Measurements from ENCODE around the gene PROSER3. TPM values are rescaled to one million over a fixed set of nuclear protein-coding genes. Genes with fewer than 3 reads are reported as not detected.

The PROSER3 gene
- total and polyA plus RNA-seq, 2 of the 4 experiments (the other 2 are of a cell fraction): 5.4 to 21.8 TPM

- no peak overlapping the region for H3K56ac ChIP-seq (ENCODE audit: extremely low read depth, insufficient read depth, low read length)
- 87% methylated on average over 3 of the region's 12 CpGs; no CpG with 5 or more reads in 1 of the 2 experiments for WGBS, 2 experiments (ENCODE audit: extremely low coverage in 2 of 2, insufficient read length in 1 of 2)
- no peak for DNase-seq
- H3K23ac ChIP-seq (ENCODE audit: low read depth, low read length): no peak overlapping the region
- H3K27ac ChIP-seq (ENCODE audit: insufficient read depth, low read length): no peak overlapping the region
- no peak for ATAC-seq (ENCODE audit: low read depth)
- no peak overlapping the region for H2BK120ac ChIP-seq (ENCODE audit: low read depth, low read length)
- no peak overlapping the region for H2AK9ac ChIP-seq (replicated peaks; ENCODE audit: low read depth, low read length, poor library complexity)
- no peak overlapping the region for H3K4me2 ChIP-seq (ENCODE audit: low read depth, low read length)
- no peak for TF ChIP-seq CHD1 (IDR thresholded peaks at IDR 0.05; ENCODE audit: low read depth, low read length)
- TF ChIP-seq RFX5 (IDR thresholded peaks at IDR 0.05; ENCODE audit: low read depth, low read length): no peak
- no peak for TF ChIP-seq CTCF (conservative IDR thresholded peaks at IDR 0.05; ENCODE audit: low read depth, low read length)
- no peak for TF ChIP-seq POLR2A (IDR thresholded peaks at IDR 0.05; ENCODE audit: low read depth, low read length)
- TF ChIP-seq RAD21 (IDR thresholded peaks at IDR 0.05; ENCODE audit: low read length): no peak
- no peak for TF ChIP-seq RCOR1 (IDR thresholded peaks at IDR 0.05; ENCODE audit: insufficient replicate concordance, low read length)
- no peak for TF ChIP-seq SMC3 (IDR thresholded peaks at IDR 0.05; ENCODE audit: low read depth, low read length)
- no peak for TF ChIP-seq NFE2L2 (IDR thresholded peaks at IDR 0.05; ENCODE audit: low read depth, low read length)
- TF ChIP-seq BHLHE40 (IDR thresholded peaks at IDR 0.05; ENCODE audit: low read depth, low read length): no peak
- no peak for TF ChIP-seq MAZ (IDR thresholded peaks at IDR 0.05; ENCODE audit: borderline replicate concordance, low read depth, low read length)
- no peak for TF ChIP-seq FOS (IDR thresholded peaks at IDR 0.05; ENCODE audit: low read depth, low read length)
- no peak for TF ChIP-seq USF2 (IDR thresholded peaks at IDR 0.05; ENCODE audit: low read depth, low read length)
- no peaks in the 10 kb centered on the region for H3K9me3 ChIP-seq (ENCODE audit: control insufficient read depth, insufficient read depth, low read length)
- no peaks in the 10 kb centered on the region for H4K20me1 ChIP-seq (ENCODE audit: insufficient read depth, low read length)
- no peaks in the 10 kb centered on the region for H3K79me1 ChIP-seq (ENCODE audit: low read depth in 1 of 2, low read length in 2 of 2)
- H2AK5ac ChIP-seq (ENCODE audit: low read depth, low read length): no peak overlapping the region
- ChIA-PET CTCF (no interaction called here), POLR2A (ENCODE audit: unreplicated experiment) (no interaction called here)
- in situ Hi-C loops (cut with MboI; ENCODE audit: low sequenced_read_pairs): no loop called here
- H4K91ac ChIP-seq (ENCODE audit: insufficient read depth, low read depth, low read length): no peak overlapping the region
- no peaks in the 10 kb centered on the region for H3K27me3 ChIP-seq (ENCODE audit: control insufficient read depth, insufficient read depth, low read length)
- H3K14ac ChIP-seq (replicated peaks; ENCODE audit: low read depth, low read length): no peak overlapping the region
- H2BK5ac ChIP-seq (ENCODE audit: low read depth, low read length, poor library complexity, severe bottlenecking): no peak overlapping the region
- H4K5ac ChIP-seq (ENCODE audit: low read depth, low read length): no peak overlapping the region
- intact Hi-C loops (cut with micrococcal nuclease): no loop called here
- no peak overlapping the region for H3K4ac ChIP-seq (ENCODE audit: low read depth, low read length)
- H2BK15ac ChIP-seq (ENCODE audit: low read depth, low read length): no peak overlapping the region
- no peaks in the 10 kb centered on the region for H3K9me1 ChIP-seq (ENCODE audit: insufficient read depth, low read length)
- dilution Hi-C loops (cut with HindIII; ENCODE audit: low sequenced_read_pairs, unreplicated experiment): no loop called here
- H3K4me3 ChIP-seq (ENCODE audit: insufficient read depth, low read depth, low read length): no peak overlapping the region
- H3K18ac ChIP-seq (ENCODE audit: low read depth, low read length): no peak overlapping the region
- BruUV-seq (replicated peaks): no TSS peak
- no peaks in the 10 kb centered on the region; the same call in 1 of the 2 replicates for H3K36me3 ChIP-seq (ENCODE audit: control insufficient read depth, insufficient read depth, low read length)
- H4K8ac ChIP-seq (ENCODE audit: low read depth in 2 of 2, low read length in 2 of 2): no peak overlapping the region
- H2BK20ac ChIP-seq (ENCODE audit: low read depth, low read length): no peak overlapping the region
- H3K4me1 ChIP-seq (ENCODE audit: control insufficient read depth, insufficient read depth, low read length): no peaks in the 10 kb centered on the region
- H3K9ac ChIP-seq (ENCODE audit: low read depth, low read length): no peak overlapping the region
- no peak overlapping the region for H2AFZ ChIP-seq (replicated peaks; ENCODE audit: low read length, poor library complexity)
Measured at GRCh38 chr19:35788205-35788960, 30.4 kb downstream of the PROSER3 start.

All from IMR-90 (cell line).